Stimulated activated naive B cell treated with anti-CD40 and anti-IgM and Interleukin-4, amounts not matched to agents 10 μg/mL and 1 μg/mL and 100 μg/mL, for 72 hours (primary cell): ENCODE data around the gene SEPTIN10.

Experiments used
- ATAC-seq, 2 donors: fragments of 150-1000 bp; cut with Tn5 transposase; replicated peaks; 2 replicates each; pipeline ENCODE4 v1.10.0; 2021; ENCODE audit warnings: moderate library complexity in 1 of 2
- DNase-seq: peaks from one replicate; pipeline ENCODE4 v3.0.0; 2021
- H3K27ac Mint-ChIP-seq: one replicate; pipeline ENCODE4 v1.8.0; 2022; ENCODE audit warnings: mild to moderate bottlenecking, mixed read lengths
- H3K27me3 Mint-ChIP-seq, 2 donors: one replicate each; pipeline ENCODE4 v1.8.0; 2022; ENCODE audit warnings: mixed read lengths in 2 of 2
- H3K36me3 Mint-ChIP-seq, 2 donors: one replicate each; pipeline ENCODE4 v1.8.0; 2022; ENCODE audit warnings: mixed read lengths in 2 of 2, mild to moderate bottlenecking in 1 of 2
- H3K4me1 Mint-ChIP-seq, 2 donors: one replicate each; pipeline ENCODE4 v1.8.0; 2022; ENCODE audit warnings: mixed read lengths in 2 of 2, mild to moderate bottlenecking in 1 of 2
- H3K4me3 Mint-ChIP-seq, 2 donors: one replicate each; pipeline ENCODE4 v1.8.0; 2022; ENCODE audit warnings: mild to moderate bottlenecking in 2 of 2, mixed read lengths in 2 of 2, moderate library complexity in 1 of 2
- H3K9me3 Mint-ChIP-seq, 2 donors: one replicate each; pipeline ENCODE4 v1.8.0; 2022; ENCODE audit warnings: mixed read lengths in 2 of 2, mild to moderate bottlenecking in 1 of 2

The SEPTIN10 gene

DNA sequence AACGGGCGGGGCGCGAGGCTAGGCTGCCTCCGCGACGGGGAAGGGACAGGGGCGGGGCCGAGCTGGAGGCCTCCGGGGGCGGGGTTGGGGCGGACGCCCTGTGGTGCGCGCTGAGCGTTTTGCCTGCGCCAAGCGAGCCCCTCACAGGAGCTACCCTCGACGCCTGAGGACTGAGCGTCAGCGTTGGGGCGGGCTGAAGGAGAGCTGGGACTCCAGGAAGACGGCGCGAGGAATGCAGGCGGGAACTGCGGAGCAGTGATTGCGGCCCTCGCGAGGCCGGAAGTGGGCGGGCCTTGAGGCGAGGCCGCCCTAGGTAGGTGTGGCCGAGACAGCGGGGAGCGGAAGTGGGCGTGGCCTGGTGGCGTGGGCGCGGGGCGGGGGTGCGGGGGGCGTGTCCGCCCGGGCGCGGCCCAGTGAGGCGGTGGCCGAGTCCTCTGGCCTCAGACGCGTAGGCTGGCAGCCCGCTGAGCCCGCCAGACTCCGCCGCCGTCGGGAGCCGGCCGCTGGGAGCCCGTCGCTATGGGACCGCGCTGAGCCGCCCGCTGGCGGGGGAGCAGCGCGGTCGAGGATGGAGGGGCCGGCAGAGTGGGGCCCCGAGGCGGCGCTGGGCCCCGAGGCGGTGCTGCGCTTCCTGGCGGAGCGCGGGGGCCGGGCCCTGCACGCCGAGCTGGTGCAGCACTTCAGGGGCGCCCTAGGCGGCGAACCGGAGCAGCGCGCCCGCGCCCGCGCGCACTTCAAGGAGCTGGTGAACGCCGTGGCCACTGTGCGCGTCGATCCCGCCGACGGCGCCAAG is at the start of gene SEPTIN10, which contains the start of gene SOWAHC:
SEPTIN10 (minus strand) TSS at position 45 of the 793 bp plus-strand sequence. CDS start 139 bp downstream, outside the sequence.
SOWAHC (plus strand) TSS at position 443 of the 793 bp plus-strand sequence; CDS start at position 569, 126 bp downstream.
- Mint-ChIP-seq H3K4me1 (peaks cover 2 to 4% of the 10 kb centered on the region in 2 donors), H3K9me3 (peaks cover 0 to 3% of the 10 kb centered on the region in 2 donors), H3K27ac (peak within 1 kb of the TSS; percentile 91), H3K4me3 (peak within 1 kb of the TSS; percentile 88 to 93), H3K27me3 (peaks cover 51 to 61% of the 10 kb centered on the region in 2 donors), H3K36me3 (peaks cover 6 to 14% of the 10 kb centered on the region in 2 donors)
- ATAC-seq (peak; percentile 90 to 93), DNase-seq (peak; percentile 57)

DNA sequence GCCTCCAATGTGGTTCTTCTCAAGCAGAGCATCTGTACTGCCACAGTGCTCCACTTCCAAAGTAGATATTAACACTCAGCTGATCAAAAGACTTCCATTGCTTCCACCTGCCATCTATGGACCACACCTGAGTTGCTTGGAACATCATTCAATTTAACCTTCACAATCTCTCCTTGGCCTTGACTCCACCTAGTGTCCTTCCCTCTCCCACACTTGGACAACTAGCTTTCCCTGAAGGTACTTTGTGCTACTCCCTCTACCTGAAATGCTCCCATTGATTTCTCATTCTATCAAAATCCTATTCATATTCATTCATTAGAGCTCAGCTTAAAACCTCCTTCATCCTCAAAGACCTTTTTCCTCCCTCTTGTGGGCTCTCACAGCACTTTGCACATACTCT is 49.1 kb upstream of the SEPTIN10 start:
- no peak overlapping the region for H3K4me3 Mint-ChIP-seq
- H3K27ac Mint-ChIP-seq = no peak overlapping the region
- no peaks in the 10 kb centered on the region for H3K36me3 Mint-ChIP-seq
- DNase-seq (no peak), ATAC-seq (no peak)
- H3K27me3 Mint-ChIP-seq = peaks cover 4 to 31% of the 10 kb centered on the region in 2 donors
- H3K9me3 Mint-ChIP-seq = no peaks in the 10 kb centered on the region
- H3K4me1 Mint-ChIP-seq = no peaks in the 10 kb centered on the region

GRCh38 chr2:109660046-109660860 is 46.5 kb upstream of the SEPTIN10 start:
- no peak for ATAC-seq
- H3K27me3 Mint-ChIP-seq = peaks cover 4 to 22% of the 10 kb centered on the region in 2 donors
- H3K4me3 Mint-ChIP-seq = no peak overlapping the region
- no peaks in the 10 kb centered on the region for H3K4me1 Mint-ChIP-seq
- no peaks in the 10 kb centered on the region for H3K9me3 Mint-ChIP-seq
- no peak overlapping the region for H3K27ac Mint-ChIP-seq
- no peaks in the 10 kb centered on the region for H3K36me3 Mint-ChIP-seq
- DNase-seq = no peak

DNA sequence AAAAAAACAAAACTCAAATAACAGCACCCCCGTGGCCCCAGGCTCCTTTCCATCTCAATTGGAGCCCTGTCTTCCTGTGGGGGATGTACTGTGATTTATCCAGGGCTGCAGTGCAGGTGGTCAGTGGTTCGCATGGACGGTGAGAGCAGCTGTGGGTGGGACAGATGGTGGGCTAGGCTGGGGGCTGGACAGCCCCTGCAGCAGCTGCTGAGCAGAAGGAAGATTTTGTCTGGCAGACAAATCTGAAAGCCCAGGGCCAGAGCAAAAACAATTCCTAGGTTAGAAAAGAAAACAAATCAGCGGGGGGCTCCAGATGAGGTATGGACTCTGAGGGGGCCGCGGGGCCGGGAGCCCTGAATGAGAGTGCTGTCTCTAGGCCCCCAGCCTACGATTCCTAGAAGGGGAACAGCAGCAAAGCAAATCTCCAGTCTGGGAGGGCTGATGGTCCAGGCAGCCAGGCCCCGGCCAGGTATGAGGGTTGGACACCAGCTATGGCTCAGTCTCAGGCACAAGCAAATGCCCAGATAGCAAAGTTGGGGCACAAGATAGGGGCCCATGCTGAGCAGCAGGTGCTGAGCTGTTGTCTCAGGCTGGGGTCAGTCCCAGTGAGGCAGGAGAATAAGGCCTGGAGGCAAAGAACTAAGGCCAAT is 45.8 kb upstream of the SEPTIN10 start:
- Mint-ChIP-seq H3K27ac (no peak overlapping the region), H3K4me1 (no peaks in the 10 kb centered on the region), H3K4me3 (no peak overlapping the region), H3K27me3 (peaks cover 4 to 22% of the 10 kb centered on the region in 2 donors), H3K36me3 (no peaks in the 10 kb centered on the region), H3K9me3 (no peaks in the 10 kb centered on the region)
- DNase-seq = no peak
- no peak for ATAC-seq

GRCh38 chr2:109655287-109655686 is 41.5 kb upstream of the SEPTIN10 start:
- no peak overlapping the region for H3K4me3 Mint-ChIP-seq
- DNase-seq (no peak), ATAC-seq (no peak)
- H3K27ac Mint-ChIP-seq = no peak overlapping the region
- no peaks in the 10 kb centered on the region for H3K36me3 Mint-ChIP-seq
- no peaks in the 10 kb centered on the region for H3K4me1 Mint-ChIP-seq
- H3K9me3 Mint-ChIP-seq = no peaks in the 10 kb centered on the region
- peaks cover 0 to 12% of the 10 kb centered on the region in 2 donors for H3K27me3 Mint-ChIP-seq

- Mint-ChIP-seq H3K27ac (no peak overlapping the region), H3K36me3 (no peaks in the 10 kb centered on the region), H3K4me1 (no peaks in the 10 kb centered on the region), H3K27me3 (peaks cover 0 to 19% of the 10 kb centered on the region in 2 donors), H3K9me3 (no peaks in the 10 kb centered on the region), H3K4me3 (no peak overlapping the region)
- DNase-seq (no peak), ATAC-seq (no peak)
Observed at GRCh38 chr2:109654326-109655050, 40.7 kb upstream of the SEPTIN10 start.

- ATAC-seq = no peak
- no peak overlapping the region for H3K4me3 Mint-ChIP-seq
- no peak for DNase-seq
- H3K4me1 Mint-ChIP-seq = no peaks in the 10 kb centered on the region
- H3K36me3 Mint-ChIP-seq = no peaks in the 10 kb centered on the region
- H3K27me3 Mint-ChIP-seq = peaks cover 0 to 19% of the 10 kb centered on the region in 2 donors
- no peaks in the 10 kb centered on the region for H3K9me3 Mint-ChIP-seq
- no peak overlapping the region for H3K27ac Mint-ChIP-seq
Observed at GRCh38 chr2:109649736-109650695, 36.2 kb upstream of the SEPTIN10 start.

- Mint-ChIP-seq H3K36me3 (no peaks in the 10 kb centered on the region), H3K4me1 (no peaks in the 10 kb centered on the region), H3K27me3 (peaks cover 0 to 19% of the 10 kb centered on the region in 2 donors), H3K27ac (no peak overlapping the region), H3K4me3 (no peak overlapping the region), H3K9me3 (no peaks in the 10 kb centered on the region)
- ATAC-seq (no peak), DNase-seq (no peak)
Observed at GRCh38 chr2:109648041-109648527, 34.3 kb upstream of the SEPTIN10 start.

DNA sequence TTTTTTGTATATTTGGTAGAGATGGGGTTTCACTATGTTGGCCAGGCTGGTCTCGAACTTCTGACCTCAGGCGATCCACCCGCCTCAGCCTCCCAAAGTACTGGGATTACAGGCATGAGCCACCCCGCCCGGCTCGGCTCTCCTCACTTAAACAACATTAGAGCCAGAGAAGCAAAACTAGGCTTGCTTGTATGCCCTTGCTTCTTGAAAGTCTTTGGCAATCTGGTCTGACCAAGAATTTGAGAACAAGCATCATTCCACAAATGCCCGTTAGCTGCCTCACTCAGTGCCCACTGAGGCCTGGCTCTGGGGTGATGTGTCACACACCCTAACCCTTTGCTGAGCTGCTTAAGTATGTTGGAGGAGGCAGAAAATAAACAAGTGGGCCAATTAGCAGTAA is 33.9 kb upstream of the SEPTIN10 start:
- DNase-seq = no peak
- peaks cover 0 to 19% of the 10 kb centered on the region in 2 donors for H3K27me3 Mint-ChIP-seq
- no peaks in the 10 kb centered on the region for H3K4me1 Mint-ChIP-seq
- no peak for ATAC-seq
- H3K36me3 Mint-ChIP-seq = no peaks in the 10 kb centered on the region
- H3K4me3 Mint-ChIP-seq = no peak overlapping the region
- H3K27ac Mint-ChIP-seq = no peak overlapping the region
- H3K9me3 Mint-ChIP-seq = no peaks in the 10 kb centered on the region

DNA sequence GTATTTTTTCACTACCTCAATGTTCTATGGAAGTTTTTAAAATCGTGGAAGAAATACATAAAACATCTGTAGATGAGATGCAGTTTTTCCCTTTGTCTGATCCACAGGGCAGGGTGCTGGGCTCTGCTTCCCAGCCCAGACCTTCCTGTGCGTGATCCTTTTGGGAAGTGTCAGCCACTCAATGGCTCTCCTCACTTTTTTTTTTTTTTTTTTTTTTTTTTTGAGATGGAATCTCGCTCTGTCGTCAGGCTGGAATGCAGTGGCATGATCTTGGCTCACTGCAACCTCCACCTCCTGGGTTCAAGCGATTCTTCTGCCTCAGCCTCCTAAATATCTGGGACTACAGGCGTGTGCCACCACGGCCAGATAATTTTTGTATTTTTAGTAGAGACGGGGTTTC is 33.2 kb upstream of the SEPTIN10 start:
- Mint-ChIP-seq H3K4me1 (no peaks in the 10 kb centered on the region), H3K36me3 (no peaks in the 10 kb centered on the region), H3K4me3 (no peak overlapping the region), H3K27me3 (peaks cover 0 to 19% of the 10 kb centered on the region in 2 donors), H3K9me3 (no peaks in the 10 kb centered on the region), H3K27ac (no peak overlapping the region)
- ATAC-seq (no peak), DNase-seq (no peak)

- no peak overlapping the region for H3K4me3 Mint-ChIP-seq
- H3K27ac Mint-ChIP-seq = no peak overlapping the region
- ATAC-seq (no peak), DNase-seq (no peak)
- H3K36me3 Mint-ChIP-seq = no peaks in the 10 kb centered on the region
- H3K9me3 Mint-ChIP-seq = no peaks in the 10 kb centered on the region
- H3K4me1 Mint-ChIP-seq = no peaks in the 10 kb centered on the region
- peaks cover 0 to 9% of the 10 kb centered on the region in 2 donors for H3K27me3 Mint-ChIP-seq
Observed at GRCh38 chr2:109645412-109646184, 31.8 kb upstream of the SEPTIN10 start.

- no peaks in the 10 kb centered on the region for H3K9me3 Mint-ChIP-seq
- H3K4me3 Mint-ChIP-seq = no peak overlapping the region
- peaks cover 0 to 2% of the 10 kb centered on the region in 2 donors for H3K27me3 Mint-ChIP-seq
- ATAC-seq (no peak), DNase-seq (no peak)
- no peak overlapping the region for H3K27ac Mint-ChIP-seq
- no peaks in the 10 kb centered on the region for H3K36me3 Mint-ChIP-seq
- no peaks in the 10 kb centered on the region for H3K4me1 Mint-ChIP-seq
Observed at GRCh38 chr2:109644571-109645275, 31.0 kb upstream of the SEPTIN10 start.
